ENCODE measurements around the gene CHRNB1.
A peak's percentile ranks its signal among the peaks of the same experiment; 100 is the strongest.

Gene CHRNB1, protein sequence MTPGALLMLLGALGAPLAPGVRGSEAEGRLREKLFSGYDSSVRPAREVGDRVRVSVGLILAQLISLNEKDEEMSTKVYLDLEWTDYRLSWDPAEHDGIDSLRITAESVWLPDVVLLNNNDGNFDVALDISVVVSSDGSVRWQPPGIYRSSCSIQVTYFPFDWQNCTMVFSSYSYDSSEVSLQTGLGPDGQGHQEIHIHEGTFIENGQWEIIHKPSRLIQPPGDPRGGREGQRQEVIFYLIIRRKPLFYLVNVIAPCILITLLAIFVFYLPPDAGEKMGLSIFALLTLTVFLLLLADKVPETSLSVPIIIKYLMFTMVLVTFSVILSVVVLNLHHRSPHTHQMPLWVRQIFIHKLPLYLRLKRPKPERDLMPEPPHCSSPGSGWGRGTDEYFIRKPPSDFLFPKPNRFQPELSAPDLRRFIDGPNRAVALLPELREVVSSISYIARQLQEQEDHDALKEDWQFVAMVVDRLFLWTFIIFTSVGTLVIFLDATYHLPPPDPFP

DNA sequence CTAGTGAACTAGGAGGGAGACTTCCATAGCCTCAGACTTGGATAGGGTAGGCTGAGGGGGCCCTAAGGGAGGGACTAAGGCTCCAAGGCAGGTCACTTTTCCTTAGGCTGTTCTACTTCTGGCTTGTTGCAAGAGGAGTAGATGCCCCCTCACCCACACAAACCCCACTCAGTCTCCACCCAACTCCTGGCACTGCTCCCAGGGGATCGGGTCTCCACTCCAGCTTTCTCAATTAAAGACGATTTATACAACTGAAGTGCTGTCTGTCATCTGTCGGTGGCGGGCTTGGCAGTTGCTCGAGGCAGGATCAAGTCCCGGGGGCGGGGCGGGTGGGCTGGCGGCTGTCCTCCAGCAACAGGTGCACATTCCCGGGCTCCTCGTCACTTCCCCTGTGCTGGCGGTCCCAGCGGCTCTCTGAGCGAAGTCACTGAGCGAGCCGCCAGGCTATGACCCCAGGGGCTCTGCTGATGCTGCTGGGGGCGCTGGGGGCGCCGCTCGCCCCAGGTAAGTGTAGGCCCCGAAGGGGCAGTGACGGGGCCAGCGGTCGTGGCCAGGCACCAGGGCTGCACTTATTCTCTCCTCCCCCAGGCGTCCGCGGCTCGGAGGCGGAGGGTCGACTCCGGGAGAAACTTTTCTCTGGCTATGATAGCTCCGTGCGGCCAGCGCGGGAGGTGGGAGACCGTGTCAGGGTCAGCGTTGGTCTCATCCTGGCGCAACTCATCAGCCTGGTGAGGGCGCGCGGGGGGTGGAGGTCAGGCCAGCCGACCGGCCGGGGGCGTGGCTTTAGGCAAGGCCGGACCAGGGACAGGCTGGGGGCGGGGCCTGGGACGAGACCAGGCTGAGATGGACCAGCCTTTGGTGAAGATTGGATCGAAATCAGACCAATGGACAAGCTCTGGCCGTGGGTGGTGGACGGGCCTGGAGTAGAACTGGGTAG lies at the start of gene CHRNB1:
CHRNB1 (plus strand) TSS at position 380 of the 937 bp plus-strand sequence; CDS start at position 447, 67 bp downstream.
- no peak for DNase-seq

DNA sequence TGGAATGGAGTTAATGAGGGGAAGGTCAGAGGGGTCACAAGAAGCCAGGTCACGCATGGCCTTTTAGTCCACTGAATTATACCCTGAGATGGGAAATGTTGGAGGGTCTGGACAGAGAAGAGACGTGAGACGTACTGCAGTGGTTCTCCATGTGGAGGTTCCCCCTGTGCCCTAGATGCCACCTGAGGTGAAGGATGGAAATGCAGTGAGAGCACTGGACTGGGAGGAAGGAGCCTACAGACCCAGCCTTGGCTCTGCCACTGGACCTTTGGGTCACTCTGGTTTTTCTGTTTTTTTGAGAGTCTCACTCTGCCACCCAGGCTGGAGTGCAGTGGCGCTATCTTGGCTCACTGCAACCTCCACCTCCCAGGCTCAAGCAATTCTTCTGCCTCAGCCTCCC lies 48.7 kb upstream of the CHRNB1 start:
- DNase-seq = no peak

DNA sequence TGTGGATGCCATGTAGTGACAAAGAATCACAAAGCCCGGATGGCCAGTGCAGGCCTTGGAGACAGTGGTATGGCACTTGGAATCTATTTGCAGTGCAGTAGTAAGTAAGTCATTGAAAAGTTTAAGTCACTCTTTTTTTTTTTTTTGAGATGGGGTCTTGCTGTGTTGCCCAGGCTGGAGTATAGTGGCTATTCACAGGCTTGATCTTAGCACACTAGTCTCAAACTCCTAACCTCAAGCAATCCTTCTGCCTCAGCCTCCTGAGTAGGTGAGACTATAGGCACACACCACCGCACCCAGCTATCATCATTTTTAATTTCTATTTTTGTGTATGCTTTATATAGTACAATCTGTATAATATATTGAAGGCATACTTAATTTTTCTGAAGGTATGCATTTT lies 46.2 kb upstream of the CHRNB1 start:
- no peak for DNase-seq

DNA sequence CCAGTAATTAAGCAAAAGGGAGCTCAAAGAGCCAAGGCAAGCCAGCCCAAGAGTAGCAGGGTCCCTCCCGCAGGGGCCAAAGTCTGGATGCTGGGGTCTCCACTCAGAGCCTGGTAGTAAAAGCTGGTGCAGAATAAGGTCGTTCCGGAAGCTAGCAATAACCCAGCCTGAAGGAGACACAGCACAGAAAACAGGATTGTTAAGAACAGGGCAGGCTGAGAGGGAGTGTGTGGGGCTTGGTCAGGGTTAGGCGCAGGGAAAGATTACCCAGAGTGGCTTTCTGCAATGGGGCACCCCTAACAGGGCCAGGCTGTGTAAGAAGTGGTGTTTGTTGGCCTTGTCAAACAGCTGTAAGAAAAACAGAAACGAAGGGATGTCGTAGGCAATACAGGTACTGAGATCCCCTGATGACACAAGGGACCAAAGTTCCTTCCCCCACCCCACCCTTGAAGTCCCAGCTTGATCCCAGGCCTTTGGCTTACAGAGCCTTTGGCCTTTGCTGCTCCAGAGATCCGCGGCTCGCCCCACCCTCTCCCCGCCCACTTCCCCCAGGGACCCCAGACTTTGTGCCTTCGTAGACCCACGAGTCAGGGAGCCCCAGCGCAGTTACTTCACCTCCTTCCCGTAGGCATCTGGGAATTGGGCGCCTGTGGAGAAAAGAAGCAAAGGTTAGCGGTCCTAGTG lies 41.7 kb upstream of the CHRNB1 start:
- DNase-seq = no peak

DNA sequence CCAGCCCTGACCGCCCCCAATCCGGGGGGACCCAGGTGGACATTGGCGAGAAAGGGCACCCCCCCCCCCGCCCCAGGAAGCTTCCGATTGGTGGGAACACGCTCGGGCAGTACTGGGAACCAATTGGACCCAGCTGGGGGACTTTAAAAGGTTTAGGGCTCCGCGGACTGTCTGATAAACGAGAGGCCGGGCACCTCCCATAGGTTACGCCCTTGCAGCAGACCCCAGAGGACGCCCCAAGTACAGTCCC lies 41.2 kb upstream of the CHRNB1 start:
- no peak for DNase-seq

DNA sequence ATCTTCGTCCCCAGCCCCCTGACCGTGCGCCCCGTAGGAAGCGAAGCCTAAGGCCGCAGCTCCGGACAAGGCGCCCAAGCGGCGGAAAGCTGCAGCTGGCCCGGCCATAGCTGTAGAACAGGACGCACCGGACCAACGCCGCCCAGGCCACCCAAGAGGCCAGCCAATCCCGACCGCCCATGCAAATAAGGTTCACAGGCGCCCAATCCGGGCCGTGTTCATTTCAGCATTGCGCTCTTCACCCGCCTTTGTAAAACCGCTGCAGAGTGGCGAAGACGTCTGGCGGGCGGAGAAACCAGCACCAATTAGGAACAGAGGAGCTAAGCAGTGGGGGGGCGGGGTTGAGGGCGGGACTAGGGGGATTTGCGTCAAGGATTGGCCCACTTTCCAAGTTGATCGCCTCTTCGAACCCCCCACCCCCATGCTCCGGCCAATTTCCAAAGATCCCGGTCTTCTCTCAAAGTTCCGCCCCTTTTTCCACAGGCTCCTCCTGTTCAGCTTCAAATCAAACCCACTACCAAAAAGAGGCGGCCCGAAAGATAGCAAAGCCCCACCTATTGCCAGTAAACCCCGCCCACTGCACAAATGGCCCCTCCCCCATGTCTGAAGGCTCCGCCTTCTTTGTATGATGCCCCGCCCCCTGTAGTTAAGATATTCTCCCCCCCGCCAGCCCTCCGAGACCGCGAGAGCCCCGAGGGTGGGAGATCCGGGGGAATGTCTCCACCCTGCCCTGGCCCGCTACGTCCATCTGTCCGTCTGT lies 40.7 kb upstream of the CHRNB1 start, which contains the start of gene TMEM256:
TMEM256 (minus strand) TSS at position 121 of the 760 bp plus-strand sequence; CDS start at position 108, 13 bp downstream.
- peak; percentile 98 to 99 for DNase-seq

DNA sequence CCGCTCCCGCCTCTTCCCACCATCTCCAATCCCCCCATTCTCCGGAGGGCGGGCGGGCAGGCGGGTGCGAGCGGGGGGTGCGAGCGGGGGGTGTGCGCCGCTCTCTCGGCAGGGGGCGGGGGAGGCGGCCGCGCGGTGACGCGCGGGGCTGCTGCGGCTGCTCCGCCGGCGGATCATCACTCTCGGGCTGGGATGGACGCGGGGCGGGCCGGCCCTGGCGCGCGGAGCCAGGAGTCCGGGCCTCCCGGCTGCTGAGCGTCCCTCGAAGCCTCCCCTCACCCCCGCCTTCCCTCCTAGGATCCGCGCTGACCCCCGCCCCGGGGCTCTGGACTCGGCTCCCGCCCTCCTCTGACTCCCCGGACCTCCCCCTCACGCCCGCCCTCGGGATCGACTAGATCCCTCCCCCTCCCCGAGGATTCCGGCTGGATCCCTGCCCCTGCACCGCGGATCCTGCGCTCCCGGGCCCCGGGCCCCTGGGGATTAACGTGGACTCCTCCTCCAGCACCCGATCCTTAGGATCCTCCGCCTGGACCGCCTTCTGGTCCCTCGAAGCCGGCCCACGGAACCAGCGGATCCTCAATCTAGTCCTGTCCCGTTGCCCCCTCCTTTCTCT lies 40.0 kb upstream of the CHRNB1 start:
- DNase-seq = no peak

DNA sequence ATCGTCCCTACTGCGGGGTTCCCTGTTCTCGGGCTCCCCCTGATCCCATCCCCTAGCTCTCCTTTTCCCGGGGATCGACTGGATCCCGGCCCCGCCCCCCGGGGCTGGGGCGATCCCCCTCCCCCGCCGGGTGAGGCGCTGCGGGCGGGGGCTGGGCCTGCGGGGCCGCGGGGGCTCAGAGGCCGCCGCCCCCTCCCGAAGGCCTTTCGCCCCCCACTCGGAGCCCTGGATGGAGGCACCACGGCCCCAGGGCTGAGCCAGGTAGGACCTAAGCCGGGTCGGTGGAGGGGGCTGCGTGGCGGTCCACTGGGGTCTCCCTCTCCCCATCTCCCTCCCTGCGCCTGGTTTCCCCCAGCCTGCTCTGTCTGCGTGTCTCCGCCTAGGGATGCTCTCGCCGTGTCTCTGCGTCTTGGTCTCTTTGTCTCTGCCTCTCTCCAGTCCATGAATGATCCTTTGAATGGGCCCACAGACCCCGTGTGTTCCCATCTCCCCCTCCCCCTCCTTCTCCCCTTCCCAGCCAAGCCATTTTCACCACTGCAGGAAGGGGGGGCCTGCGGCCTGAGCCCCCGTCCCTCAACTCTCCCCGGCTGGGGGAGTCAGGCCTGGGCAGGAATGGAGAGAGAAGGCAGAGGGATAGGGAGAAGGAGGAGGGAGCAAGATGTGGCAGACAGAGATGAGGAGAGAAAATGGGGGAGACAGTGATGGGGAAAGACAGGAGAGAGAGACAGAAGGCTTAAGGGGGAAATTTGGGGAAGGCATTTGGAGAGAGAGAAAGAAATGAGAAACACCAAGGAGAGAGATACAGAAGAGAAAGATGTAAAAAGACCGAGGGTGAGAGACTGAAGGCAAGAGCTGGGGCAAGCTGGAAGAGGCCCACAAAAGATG lies 39.3 kb upstream of the CHRNB1 start:
- DNase-seq = no peak

DNA sequence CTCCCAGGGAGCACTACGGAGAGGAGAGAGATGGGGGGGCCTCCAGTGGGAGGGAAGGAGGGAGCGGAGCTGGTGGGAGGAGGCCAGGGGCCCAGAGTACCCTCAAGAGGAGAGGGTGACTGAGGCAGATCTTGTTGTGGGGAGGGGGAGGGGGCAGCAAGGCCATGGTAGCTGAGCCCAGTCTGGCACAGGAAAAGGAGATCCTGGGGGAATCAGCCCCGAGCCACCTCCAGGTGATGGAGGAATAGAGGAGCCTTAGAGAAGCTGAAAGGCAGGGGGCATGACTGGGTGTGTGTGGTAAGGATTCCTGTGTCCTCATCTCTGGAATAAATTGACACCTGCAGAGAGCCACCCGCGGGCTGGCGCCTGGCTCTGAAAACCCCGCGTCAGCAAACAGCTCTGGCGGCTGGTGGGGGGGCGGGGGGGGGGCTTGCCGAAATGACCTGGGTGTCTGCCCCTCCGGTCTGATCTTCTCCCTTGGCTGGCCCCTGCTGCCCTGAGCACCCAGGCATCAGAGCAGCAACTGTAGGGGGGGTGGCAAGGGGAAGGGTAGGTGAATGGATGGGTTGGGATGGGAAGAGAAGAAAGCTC lies 38.5 kb upstream of the CHRNB1 start:
- DNase-seq = no peak

DNA sequence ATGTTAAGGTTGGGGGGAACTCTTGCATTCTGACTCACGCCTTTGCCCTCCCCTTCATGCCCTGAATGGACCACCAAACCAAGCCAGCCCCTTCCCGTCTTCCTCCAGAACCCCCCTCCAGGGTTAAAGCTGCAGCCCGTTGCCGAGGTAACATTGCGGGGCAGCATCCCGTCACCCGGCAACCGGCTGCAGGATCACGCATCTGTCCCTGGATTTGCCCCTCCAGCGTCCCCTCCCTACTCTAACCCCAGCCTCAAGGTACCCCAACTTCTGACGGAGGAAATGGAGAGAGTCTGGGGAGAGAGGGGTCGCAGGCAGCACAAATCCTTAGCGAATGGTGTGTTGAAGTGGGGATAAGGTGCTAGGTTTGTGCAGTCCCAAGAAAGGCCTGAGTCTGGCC lies 37.8 kb upstream of the CHRNB1 start:
- no peak for DNase-seq

DNA sequence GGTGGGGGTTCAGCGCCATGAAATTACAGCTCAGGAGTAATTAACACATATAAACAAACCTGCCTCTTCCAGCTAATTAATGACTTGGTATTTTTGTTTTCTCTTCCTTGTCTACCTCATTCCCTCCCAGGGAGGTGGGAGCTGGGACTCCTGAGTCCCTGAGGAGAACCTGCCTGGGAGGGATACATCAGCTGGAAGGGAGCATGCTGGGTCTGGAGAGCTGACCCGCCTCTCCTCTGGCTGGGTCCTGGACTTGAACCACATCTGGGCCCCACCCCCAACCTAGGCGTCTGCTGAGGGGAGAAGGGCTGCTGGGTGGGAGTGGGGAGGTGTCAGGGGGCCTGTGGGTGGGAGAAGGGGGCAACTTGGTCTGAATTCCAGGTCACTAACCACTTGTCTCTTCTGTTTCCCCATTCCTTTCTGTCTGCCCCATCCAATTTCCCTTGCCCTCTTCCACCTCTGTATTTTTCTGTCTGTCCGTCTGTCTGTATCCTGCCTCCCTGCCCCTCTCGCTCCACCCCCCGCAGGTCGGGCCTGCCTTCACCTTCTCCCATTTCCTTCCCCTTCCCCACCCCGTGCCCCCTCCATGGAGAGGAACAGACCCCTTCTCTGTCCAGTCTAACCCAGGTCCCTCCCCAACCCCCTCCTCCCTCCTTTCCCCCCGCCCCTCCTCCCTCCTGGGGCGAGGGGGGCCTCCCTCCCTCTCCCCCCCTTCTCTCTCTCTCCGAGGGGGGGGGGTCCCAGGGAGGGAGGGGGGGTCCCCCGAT lies 37.2 kb upstream of the CHRNB1 start, which contains the start of gene NLGN2:
NLGN2 (plus strand) TSS at position 361 of the 767 bp plus-strand sequence. CDS start 411 bp downstream, outside the sequence.
- DNase-seq = no peak

DNA sequence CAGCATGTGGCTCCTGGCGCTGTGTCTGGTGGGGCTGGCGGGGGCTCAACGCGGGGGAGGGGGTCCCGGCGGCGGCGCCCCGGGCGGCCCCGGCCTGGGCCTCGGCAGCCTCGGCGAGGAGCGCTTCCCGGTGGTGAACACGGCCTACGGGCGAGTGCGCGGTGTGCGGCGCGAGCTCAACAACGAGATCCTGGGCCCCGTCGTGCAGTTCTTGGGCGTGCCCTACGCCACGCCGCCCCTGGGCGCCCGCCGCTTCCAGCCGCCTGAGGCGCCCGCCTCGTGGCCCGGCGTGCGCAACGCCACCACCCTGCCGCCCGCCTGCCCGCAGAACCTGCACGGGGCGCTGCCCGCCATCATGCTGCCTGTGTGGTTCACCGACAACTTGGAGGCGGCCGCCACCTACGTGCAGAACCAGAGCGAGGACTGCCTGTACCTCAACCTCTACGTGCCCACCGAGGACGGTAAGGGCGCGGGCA lies 36.6 kb upstream of the CHRNB1 start:
- DNase-seq = no peak

DNA sequence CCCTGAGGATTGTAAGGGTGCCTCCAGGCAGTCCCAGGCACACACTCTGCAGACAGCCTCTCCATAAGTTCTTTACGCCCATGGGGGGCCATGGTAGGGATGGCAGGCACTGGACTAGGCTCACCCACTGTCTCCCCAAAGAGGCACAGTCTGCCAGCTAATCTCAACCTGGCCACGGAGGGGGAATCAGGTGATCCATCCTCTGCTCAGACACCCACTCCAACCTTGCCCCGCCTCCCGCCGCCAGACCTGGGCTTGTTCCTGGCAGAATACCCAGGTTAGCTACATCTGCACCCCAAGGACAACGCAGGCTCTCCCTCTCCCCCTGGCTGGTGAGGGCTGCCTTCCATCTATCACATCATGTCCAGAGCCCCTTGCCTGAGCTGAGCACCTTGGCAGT lies 36.0 kb upstream of the CHRNB1 start:
- DNase-seq = no peak

DNA sequence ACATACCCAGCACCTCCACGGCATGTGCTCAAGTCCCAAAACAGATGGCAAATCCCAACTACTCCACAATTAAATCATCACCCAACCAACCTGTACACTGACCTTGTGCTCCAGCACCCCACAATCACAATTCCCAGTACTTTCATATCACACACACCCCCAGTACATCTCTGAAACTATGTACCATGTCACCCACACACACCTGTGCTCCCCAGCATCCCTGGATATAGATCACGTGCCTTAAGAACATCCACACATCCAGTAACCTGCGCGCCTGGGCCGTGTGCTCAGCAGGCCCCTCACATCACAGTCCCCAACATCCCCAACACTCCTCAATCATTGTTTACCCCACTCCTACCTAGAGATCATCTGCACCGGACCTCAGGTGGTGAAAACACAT lies 35.1 kb upstream of the CHRNB1 start:
- DNase-seq = no peak

DNA sequence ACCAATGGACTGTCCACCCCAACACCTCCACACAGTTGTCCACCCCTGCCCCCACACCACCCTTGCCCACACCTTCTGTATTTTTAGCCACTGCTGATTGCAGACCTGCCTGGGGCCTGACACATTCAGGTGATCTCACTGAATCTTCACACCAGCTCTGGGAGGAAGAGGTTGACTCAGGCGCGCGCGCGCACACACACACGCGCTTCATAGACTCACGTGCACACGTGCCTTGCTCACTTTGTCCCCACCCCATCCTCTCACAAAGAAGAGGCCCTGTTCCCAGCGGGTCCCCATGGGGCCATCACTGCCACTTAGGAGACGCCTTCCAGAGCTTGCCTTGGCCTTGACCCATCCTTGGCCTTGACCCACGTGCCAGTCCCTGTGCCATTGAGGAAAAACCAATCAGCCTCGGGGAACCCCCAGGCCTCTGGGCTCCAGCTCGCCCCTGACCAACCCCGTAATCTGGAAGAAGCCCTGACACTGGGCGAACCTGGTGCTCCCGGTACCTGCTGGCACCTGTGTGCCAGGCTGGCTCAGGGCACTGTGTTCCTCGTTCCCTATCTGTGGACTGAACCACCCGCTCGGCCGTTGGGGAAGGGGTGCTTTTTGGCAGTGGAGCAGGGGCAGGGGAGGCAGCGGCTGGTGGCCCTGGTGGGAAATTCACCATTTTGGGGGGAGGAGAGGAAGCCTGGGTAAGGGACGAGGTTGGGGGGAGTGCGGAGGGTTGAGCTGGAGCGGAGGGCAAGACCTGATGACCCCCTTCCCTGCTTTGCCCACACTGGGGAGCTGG lies 34.0 kb upstream of the CHRNB1 start:
- DNase-seq = no peak

DNA sequence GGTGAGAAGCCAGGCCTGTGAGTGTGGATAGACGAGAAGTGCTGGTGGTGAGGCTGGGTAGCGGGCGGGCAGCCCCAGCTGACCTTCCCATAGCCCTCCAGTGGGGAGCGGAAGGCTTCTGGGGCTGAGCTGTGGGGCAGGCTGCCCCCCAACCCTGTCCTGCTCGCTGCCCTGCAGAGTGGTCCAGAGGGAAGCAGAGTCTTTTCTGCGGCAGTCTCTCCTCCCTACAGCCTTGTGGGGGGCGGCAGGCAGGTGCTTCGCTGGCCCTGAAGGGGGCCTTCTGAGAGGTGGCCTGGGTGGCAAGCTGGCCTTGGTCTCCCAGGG lies 33.5 kb upstream of the CHRNB1 start:
- DNase-seq = no peak

DNA sequence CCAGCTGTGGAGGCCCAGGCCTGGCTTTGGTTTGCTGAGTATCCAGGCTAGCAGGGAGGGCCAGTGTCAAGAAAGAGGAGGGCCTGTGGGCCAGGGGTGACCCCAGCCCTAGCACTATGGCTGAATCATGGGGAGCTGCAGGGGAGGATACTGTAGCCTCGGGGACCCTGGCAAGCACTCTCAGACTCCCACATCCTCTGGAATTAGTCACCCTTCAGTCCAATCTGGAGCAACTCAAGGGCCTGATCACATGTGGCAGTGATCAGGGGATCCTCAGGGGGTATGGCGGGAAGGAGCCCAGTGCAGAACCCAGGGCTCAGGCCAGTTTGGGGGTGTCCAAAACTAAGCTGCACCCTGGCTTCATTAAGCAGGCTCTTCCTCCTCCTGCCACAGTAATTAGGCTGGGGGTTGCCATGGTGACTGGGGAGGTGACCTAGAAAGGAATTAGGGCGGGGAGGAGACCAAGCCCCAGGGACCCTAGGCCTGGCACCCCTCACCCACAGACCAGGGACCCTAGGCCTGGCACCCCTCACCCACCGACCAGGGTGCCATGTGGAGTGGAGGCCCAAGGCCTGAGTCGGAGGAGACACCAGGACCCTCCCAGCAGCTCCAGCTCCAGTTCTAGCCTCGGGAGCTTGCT lies 31.4 kb upstream of the CHRNB1 start:
- DNase-seq = no peak

DNA sequence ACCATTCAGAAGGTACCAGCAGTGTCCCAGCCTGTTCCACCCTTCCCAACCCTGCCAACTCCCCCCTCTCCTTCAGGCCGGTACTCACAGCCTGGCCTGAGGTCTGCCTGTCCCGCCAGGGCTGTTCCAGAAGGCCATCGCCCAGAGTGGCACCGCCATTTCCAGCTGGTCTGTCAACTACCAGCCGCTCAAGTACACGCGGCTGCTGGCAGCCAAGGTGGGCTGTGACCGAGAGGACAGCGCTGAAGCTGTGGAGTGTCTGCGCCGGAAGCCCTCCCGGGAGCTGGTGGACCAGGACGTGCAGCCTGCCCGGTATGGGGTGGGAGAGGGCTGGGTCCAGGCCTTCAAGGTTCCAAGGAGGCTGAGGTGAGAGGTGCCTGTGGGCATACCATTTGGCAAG lies 30.0 kb upstream of the CHRNB1 start:
- no peak for DNase-seq
